Hematopoietic multipotent progenitor cell (in vitro differentiated cells): Measurements from ENCODE around the gene TFE3. TPM values are rescaled to one million over a fixed set of nuclear protein-coding genes. Genes with fewer than 3 reads are reported as not detected.
"Not testable (repeated sequence)": the region's sequence is repeated elsewhere in the genome, so short reads cannot be mapped to it uniquely, and the experiment has no call there.

Source experiments
- DNase-seq, 3 donors: peaks; one replicate each; pipeline ENCODE4 v3.0.0-alpha.2; 2011 to 2015; ENCODE audit warnings: low read depth in 2 of 3, low spot score in 2 of 3
- small RNA-seq: library from RNA; depleted of rRNA; stranded (forward); fragments of <200 nt; gene quantifications from one replicate; pipeline ENCODE3, GENCODE V24; 2012
- total RNA-seq: library from RNA; depleted of rRNA; stranded (reverse); fragments of >200 nt; gene quantifications from one replicate; pipeline ENCODE4 v1.2.3, GENCODE V29; 2012

Gene TFE3
- total RNA-seq, 1 donor, result 63.0 TPM

DNA sequence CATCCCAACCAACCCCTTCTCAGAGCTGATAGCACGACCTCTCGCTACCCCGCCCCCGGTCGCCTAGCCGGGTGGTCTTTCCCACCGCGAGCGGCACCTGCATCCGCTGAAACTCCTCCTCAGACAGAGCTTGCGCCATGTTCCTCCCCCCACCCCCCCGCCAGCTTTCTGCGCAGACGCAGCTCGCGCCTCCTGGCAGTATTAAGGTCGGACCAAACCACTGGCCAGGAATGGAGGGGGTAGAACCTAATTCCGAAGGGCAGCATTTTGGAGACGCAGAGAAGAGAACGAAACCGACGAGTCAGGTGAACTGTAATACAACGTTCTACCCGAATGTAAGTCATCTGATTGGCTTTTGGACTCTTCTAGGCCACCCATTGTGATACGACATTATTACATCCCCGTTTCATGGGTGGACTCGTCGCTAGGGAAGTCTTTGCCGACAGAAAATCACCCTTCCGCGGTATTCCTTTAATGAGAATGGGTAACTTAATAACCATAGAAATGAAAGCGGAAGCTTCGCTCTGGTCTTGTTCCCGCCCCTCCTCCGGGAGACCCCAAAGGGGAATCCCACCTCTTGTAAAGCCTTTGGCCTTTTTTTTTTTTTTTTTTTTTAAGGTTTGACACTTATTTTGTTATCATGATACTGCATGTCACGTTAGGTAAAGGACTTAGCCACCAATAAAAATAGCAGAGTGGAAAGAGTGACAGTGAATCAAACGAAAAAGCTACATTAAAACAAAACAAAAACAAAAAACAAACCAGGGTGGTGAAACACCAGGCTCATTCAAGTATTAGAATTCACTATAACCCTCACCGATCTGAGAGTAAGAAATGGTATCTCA lies 40.8 kb downstream of the TFE3 start, which contains the start of gene GRIPAP1:
Gene GRIPAP1 (minus strand): TSS at position 174 of the 845 bp plus-strand sequence. CDS start 35 bp downstream, at position 139.
- DNase-seq, result peak; percentile 82 to 95 (median 90)

DNA sequence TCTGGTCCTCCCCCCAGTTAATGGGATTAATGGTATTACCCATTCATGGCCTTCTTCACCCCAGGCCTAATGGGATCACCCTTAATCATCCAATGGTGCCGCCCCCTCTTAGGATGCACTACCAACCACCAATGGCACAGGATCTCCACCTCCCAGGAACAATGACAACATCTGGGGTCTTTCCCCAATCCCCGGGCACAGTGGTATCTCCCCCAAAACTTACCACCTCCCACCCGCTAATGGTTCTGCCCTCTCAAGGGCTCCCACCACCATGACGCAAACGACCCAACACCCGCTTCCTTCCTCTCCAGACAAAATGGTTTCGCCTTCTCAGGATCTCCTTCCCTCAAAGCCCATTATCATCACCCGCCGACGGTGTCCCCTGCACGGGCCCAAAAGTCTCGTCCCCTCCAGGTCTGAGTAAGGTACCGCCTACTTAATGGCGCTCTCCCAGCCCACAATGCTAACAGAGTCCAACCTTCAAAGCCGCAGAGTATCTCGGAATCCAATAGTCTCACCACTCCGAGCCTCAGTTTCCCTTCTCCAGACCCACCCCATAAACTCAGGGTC lies 41.6 kb downstream of the TFE3 start:
- peak in 2 of 3 donors; percentile 84 to 90 for DNase-seq

DNA sequence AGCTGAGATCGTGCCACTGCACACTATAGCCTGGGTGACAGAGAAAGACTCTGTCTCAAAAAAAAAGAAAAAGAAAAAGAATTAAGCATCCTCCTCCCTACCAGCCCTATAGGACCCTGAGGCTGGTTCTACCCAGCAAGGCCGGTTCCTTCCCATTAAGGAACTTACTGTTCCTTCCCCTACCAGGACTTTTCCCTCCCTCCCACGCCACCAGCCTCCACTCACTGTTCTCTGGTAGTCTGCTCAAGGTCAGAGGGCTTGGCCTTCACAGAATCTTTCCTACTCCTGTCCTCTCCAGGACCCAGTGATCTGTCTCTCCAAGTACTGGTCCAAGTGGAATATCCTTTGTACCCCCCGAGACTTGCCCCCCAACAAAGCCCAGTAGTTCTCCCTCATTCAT lies 42.5 kb downstream of the TFE3 start:
- DNase-seq, result no peak

DNA sequence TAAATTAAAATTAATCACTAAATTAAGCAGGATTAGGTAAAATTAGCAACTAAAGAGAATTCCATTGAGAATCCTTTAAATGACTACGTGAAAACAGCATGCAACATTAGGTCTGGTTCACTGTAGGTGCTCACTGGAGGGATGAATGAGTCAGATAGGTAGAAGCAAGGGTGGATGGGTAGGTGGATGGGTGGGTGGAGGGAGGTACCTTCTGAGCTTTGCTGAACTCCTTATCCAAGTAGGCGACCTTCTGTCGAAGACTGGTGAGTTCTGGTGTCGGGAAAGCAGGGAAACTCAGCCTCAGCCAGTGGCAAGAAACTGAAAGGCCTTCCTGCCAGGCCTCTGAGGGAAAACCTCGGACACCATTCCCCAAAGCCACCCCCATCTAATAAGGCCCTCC lies 44.1 kb downstream of the TFE3 start:
- DNase-seq, result no peak

DNA sequence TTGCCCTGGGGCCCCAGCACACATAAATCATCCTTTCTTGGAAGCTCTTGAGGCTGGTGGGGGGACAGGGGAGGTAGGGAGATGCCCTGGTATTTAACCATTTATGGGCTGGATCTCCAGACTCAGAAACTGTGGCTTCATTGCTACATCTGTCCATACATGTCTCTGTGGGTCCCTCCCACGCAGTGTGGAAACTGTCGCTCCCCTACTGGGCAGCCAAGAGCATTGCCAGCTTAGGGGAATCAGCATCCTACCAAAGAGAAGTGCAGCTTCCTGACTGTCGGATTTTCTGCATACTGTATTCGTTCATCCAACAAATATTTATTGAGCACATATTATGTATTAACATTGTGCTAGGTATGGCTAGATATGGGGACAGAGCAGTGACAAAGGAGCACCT lies 44.8 kb downstream of the TFE3 start:
- DNase-seq, result no peak

DNA sequence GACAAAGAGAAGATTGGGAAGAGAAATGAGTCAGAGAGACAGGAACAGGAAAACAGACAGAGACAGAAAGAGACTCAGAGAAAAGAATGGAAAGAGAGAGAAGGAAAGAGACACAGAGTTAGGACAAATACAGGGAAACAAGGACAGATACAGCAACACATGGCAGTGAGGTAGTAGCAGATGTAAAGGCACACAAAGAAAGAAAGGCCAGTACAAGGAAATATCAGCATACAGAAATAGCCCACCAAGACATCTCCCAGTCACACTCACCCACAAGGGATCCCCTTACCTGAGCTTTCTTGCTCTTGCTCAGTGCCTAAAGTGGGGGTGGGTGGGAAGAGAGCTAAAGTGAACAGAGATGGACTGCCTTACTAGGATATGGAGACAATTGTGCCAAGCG lies 45.3 kb downstream of the TFE3 start:
- DNase-seq, result no peak

DNA sequence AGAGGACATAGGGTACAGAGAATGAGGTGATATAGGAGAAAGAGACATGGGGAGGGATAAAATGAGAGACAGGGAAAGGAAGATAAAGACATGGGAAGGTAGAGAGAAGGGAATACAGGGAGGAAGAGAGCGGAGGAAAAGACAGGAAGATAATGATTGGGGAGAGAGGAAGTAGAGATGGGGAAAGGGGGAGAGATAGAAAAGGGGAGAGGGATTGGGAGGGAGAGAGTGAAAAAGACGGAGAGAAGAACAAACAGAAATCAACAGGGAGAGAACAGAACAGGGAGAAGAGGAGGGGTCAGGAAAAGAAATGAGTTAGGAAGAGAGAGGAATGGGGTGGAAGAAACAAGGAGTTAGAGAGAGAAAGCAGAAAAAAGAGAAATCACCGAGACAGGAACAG lies 45.7 kb downstream of the TFE3 start:
- no peak for DNase-seq

DNA sequence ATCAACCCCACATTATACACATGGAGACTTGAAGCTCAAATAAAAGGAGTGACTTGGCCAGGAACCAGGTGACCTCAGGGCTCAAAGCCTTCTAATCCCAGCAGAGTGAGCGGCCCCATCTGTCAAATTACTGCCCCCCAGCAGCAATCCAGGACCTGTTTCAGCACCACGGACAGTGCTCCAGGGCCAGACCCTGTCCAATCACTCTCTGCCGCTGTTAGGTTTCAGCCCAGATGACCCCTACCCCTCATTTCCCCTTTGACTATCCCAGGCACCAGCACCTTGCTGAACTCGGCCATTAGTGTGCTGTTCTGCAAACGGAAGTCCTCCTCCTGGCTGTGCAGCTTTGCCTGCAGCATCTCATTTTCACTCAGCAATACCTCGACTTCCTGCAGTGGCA lies 46.2 kb downstream of the TFE3 start:
- DNase-seq, result no peak

DNA sequence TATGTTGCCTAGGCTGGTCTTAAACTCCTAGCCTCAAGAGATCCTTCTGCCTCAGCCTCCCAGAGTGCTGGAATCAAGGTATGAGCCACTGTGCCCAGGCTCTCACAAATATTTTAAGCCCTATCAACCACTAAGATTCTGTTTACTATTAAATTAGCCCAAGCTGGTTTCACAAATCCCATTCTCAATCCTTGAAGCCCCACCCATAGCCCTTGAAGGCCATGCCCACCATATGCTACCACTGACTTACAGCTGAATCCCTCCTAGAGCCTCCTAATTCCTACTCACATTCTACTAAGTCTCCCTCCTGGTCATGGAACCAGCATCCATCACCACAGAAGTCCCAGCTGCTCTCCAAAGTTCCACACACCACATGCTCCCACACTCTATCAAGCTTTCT lies 50.8 kb downstream of the TFE3 start:
- DNase-seq, result no peak

DNA sequence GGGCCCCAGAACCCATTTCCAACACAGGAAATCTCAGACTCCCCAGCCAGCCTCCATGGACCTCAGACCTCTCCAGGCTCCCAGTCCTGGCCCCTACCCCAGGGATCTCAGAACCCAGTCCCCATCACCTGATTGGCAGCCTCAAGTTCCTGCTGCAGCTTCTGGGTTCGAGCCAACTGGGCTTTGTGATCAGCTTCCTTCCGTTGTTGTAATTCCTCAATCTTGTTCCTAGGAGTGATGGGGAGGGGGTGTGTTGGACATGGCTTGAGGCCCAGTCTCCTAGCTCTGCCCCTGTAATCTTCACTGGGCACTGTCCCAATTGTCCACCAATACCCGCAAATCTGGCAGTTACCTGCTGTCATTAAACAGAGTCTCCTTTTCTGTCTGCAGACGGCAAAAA lies 53.7 kb downstream of the TFE3 start:
- no peak for DNase-seq

DNA sequence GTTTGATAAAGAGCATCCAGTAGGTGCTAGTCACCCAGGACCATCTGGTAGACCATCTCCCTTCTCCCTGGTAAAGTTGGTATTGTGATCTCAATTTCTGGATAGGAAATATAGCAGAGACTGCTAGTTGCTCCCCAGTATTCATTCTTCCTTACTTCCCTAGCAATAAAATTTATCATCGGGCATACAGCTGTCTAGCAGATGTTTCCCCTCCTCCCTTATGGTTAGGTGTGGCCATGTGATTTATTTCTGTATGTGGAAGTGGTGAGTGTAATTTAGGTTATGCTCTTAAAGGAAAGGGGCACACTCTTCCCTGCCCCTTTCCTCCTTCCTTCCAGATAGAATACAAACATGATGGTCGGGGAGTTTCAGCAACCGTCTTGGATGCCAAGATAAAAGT lies 59.3 kb downstream of the TFE3 start:
- DNase-seq, result no peak

DNA sequence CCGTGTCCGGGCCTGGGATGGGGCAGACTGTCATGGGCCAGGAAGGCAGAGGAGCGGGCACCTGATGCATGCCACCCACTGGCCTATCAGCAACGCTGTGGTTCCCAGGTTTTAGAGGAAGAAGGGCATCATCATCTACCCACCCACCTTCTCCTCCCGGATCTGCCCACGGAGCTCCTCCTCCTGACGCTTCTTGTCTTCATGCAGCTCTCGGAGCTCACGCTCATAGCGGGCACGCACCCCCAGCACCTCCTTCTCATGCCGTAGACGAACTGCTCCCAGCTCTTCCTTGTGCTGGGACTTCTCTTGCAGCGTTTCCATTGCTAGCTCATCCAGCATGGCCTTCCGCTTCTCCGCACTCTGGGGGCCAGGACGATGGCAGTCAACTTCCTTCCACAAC lies 60.1 kb downstream of the TFE3 start:
- DNase-seq, result no peak

DNA sequence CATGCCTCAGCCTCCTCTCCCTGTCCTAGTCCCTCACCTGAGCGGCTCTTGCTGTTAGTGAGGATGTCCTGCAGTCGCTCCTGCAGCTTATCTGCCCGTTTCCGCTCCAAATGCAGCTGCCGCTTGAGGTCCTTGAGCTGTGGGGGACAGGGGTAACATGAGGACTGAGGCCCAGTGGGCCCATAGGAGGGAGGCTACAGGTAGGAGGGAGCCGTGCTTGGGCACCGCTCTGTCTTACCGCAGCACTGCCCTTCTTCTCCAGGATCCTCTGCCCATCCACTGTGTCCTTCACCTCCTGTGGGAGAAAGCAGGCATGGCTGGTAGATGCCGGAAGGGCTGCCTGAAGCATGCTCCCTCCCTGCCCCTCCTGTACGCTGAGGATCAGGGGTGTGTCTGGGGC lies 62.0 kb downstream of the TFE3 start:
- DNase-seq, result no peak

DNA sequence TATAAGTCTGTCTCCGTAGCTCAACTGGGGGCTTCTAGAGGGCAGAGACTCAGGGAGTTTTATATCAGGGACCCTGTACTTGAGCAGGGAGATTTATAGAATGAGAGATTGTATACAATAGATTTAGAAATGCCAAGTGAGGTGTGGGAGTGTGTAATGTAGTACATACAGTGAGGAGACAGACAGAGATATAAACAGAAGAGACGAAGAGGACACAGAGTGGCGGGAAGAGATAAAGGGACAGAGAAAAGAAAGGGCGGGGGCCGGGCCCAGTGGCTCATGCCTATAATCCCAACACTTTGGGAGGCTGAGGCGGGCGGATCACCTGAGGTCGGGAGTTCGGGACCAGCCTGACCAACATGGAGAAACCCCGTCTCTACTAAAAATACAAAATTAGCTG lies 62.8 kb downstream of the TFE3 start:
- not testable (repeated sequence) for DNase-seq

Small RNAs within 50 kb of the gene (small RNA-seq; reads per million reads assigned to genes)
- not detected for gene RNU4-52P

Other genes starting within 250 kb of the TFE3 start
- gene HDAC6, start 241.3 kb downstream of the TFE3 start, total RNA-seq, result 133 TPM
- 0.27 TPM for gene ERAS, start 216.8 kb downstream of the TFE3 start, total RNA-seq
- 1.1 TPM for gene PCSK1N, start 207.7 kb downstream of the TFE3 start, total RNA-seq
- 37.2 TPM for gene TIMM17B, start 145.6 kb downstream of the TFE3 start, total RNA-seq
- gene PQBP1, start 145.4 kb downstream of the TFE3 start, total RNA-seq, result 89.9 TPM
- gene SLC35A2, start 131.7 kb downstream of the TFE3 start, total RNA-seq, result 14.3 TPM
- 142 TPM for gene PIM2, start 124.3 kb downstream of the TFE3 start, total RNA-seq
- gene OTUD5, start 85.8 kb downstream of the TFE3 start, total RNA-seq, result 55.5 TPM
- 3.0 TPM for gene KCND1, start 71.5 kb downstream of the TFE3 start, total RNA-seq
- 24.2 TPM for gene GRIPAP1, start 41.1 kb downstream of the TFE3 start, total RNA-seq
- 3.5 TPM for gene CCDC120, start 15.6 kb upstream of the TFE3 start, total RNA-seq
- 14.0 TPM for gene PRAF2, start 30.6 kb upstream of the TFE3 start, total RNA-seq
- gene WDR45, start 36.5 kb upstream of the TFE3 start, total RNA-seq, result 75.7 TPM
- 15.6 TPM for gene GPKOW, start 80.4 kb upstream of the TFE3 start, total RNA-seq
- gene MAGIX, start 119.4 kb upstream of the TFE3 start, total RNA-seq, result 3.5 TPM
- gene PLP2, start 128.5 kb upstream of the TFE3 start, total RNA-seq, result 45.5 TPM
- gene PRICKLE3, start 143.0 kb upstream of the TFE3 start, total RNA-seq, result 19.9 TPM
- gene SYP, start 156.8 kb upstream of the TFE3 start, total RNA-seq, result 2.4 TPM
- 1.3 TPM for gene CACNA1F, start 190.0 kb upstream of the TFE3 start, total RNA-seq
- 17.8 TPM for gene CCDC22, start 192.1 kb upstream of the TFE3 start, total RNA-seq
- under 0.01 TPM for gene FOXP3, start 221.4 kb upstream of the TFE3 start, total RNA-seq
- 5.9 TPM for gene PPP1R3F, start 226.4 kb upstream of the TFE3 start, total RNA-seq